ENCODE measurements around the gene SLC19A1.

DNA sequence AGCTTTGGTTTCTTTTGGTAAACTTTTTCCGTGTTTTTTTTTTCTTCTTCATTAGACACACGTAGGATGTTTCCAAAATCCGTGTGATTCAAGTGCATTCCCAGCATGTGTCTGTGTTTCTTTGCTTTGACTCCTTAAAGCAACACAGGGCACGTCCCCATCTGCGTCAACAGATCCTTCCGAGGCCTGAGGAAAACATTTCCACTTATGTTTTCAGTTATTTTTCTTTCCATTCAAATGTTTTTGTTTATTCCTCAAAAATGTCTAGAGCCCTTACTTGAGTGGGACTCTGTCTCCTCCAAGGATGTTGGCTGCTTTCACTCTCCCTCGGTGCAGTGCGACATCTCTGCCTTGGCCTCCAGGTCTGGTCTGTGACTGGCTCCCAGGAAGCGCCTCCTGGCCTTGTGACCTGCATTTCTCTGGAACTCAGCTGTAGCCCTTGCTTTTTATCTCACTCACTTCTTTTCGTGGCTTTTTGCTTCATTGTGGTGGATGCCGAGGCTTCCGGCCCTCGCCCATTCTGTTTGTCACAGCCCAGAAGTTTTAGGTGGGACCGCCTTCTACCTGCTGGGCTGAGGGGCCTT is 31.3 kb upstream of the SLC19A1 start:
- TF ChIP-seq POLR2A (IDR thresholded peaks at IDR 0.05; ENCODE audit: low read depth, low read length) = no peak
- TF ChIP-seq POLR2AphosphoS5 (IDR thresholded peaks at IDR 0.05; ENCODE audit: low read depth, low read length) = no peak
- no peak for TF ChIP-seq TAF1 (IDR thresholded peaks at IDR 0.05; ENCODE audit: borderline replicate concordance, low read depth, low read length)
